Esophagus squamous epithelium (tissue), 4 donors: Measurements from ENCODE around the gene SET.

ENCODE experiments used
- CTCF ChIP-seq, 6 experiments: fragments of 450-650 bp in 4 of 6; fragments of 200-600 bp in 2 of 6; sonication (generic) in 2 of 6; IDR thresholded peaks; one replicate each; pipeline ENCODE4 v1.5.1; 2016 to 2019; ENCODE audit warnings: antibody characterized with exemption in 6 of 6, mild to moderate bottlenecking in 4 of 6, moderate library complexity in 4 of 6
- POLR2A ChIP-seq, 4 donors: fragments of 450-650 bp; IDR thresholded peaks; one replicate each; pipeline ENCODE4 v1.6.1; 2017; ENCODE audit warnings: antibody characterized with exemption in 4 of 4, mild to moderate bottlenecking in 4 of 4, moderate library complexity in 3 of 4

- TF ChIP-seq POLR2A (IDR thresholded peaks at IDR 0.05) (no peak), CTCF (IDR thresholded peaks at IDR 0.05) (no peak)
These were observed 26.4 kb downstream of the SET start for GRCh38 chr9:128715436-128715750.
